Activated naive CD4-positive, alpha-beta T cell treated with anti-CD3 and anti-CD28 coated beads for 36 hours (primary cell): ENCODE measurements around the gene DDIT3. TPM values are rescaled to one million over a fixed set of nuclear protein-coding genes. Genes with fewer than 3 reads are reported as not detected.

Experiments
- CTCF ChIA-PET: fragments of 350-600 bp; sonication (Branson Sonifier 250); formaldehyde crosslinking; loops from one replicate; lab custom pipeline; 2021; ENCODE audit warnings: antibody characterized with exemption; lab: Charles Lee
- DNase-seq: peaks from one replicate; pipeline ENCODE4 v3.0.0-alpha.2; 2020
- H3K27ac Mint-ChIP-seq: one replicate; pipeline ENCODE4 v1.8.0; 2021; ENCODE audit warnings: mild to moderate bottlenecking, mixed read lengths
- H3K27me3 Mint-ChIP-seq: one replicate; pipeline ENCODE4 v1.8.0; 2021; ENCODE audit warnings: low read depth, mixed read lengths
- H3K36me3 Mint-ChIP-seq: one replicate; pipeline ENCODE4 v1.8.0; 2021; ENCODE audit warnings: low read depth, mixed read lengths
- H3K4me1 Mint-ChIP-seq: one replicate; pipeline ENCODE4 v1.8.0; 2021; ENCODE audit warnings: low read depth, mixed read lengths
- H3K4me3 Mint-ChIP-seq: one replicate; pipeline ENCODE4 v1.8.0; 2021; ENCODE audit warnings: mild to moderate bottlenecking, moderate library complexity, mixed read lengths
- H3K9me3 Mint-ChIP-seq: one replicate; pipeline ENCODE4 v1.8.0; 2021; ENCODE audit warnings: mixed read lengths
- intact Hi-C: fragments of 100-400 bp; cut with micrococcal nuclease; formaldehyde crosslinking; loops from one replicate; pipeline ENCODE4 v1.15.1; 2023
- total RNA-seq, 2 experiments: library from RNA; stranded (reverse); gene quantifications; one replicate each; pipeline ENCODE4 v1.2.3, GENCODE V29; 2021

Gene DDIT3
- total RNA-seq, 2 experiments from 2014 or later = 44.6 to 45.6 TPM

- no peak for DNase-seq
- CTCF ChIA-PET = interaction anchor here (0.6 to 1.8 kb wide), 3 partner anchors 9 to 65 kb away, joined by 3 to 13 read pairs (median 3); partner anchors contain the start of gene GLI1
- intact Hi-C loops = no loop called here
- no peak overlapping the region for H3K27ac Mint-ChIP-seq
- H3K4me3 Mint-ChIP-seq = no peak overlapping the region
- no peaks in the 10 kb centered on the region for H3K27me3 Mint-ChIP-seq
- peaks cover 41% of the 10 kb centered on the region for H3K36me3 Mint-ChIP-seq
- H3K9me3 Mint-ChIP-seq = no peaks in the 10 kb centered on the region
- H3K4me1 Mint-ChIP-seq = peaks cover 51% of the 10 kb centered on the region
Observed at GRCh38 chr12:57485695-57486094, 34.6 kb downstream of the DDIT3 start.

- CTCF ChIA-PET = interaction anchor here (10.2 kb wide), 1 partner anchor 21 kb away, joined by 207 read pairs; the partner anchor contains the start of gene GLI1
- Mint-ChIP-seq H3K9me3 (no peaks in the 10 kb centered on the region), H3K27me3 (no peaks in the 10 kb centered on the region), H3K4me1 (peaks cover 51% of the 10 kb centered on the region), H3K27ac (peak overlapping the region; percentile 7), H3K4me3 (no peak overlapping the region), H3K36me3 (peaks cover 32% of the 10 kb centered on the region)
- intact Hi-C loops = no loop called here
- no peak for DNase-seq
Observed at GRCh38 chr12:57483466-57483865, 36.8 kb downstream of the DDIT3 start.

GRCh38 chr12:57481671-57482070, 38.6 kb downstream of the DDIT3 start:
- Mint-ChIP-seq H3K9me3 (no peaks in the 10 kb centered on the region), H3K27me3 (no peaks in the 10 kb centered on the region), H3K4me3 (no peak overlapping the region), H3K27ac (peak overlapping the region; percentile 99), H3K36me3 (peaks cover 40% of the 10 kb centered on the region), H3K4me1 (peaks cover 48% of the 10 kb centered on the region)
- intact Hi-C loops = no loop called here
- CTCF ChIA-PET = interaction anchor here (10.2 kb wide), 1 partner anchor 20 kb away, joined by 207 read pairs; the partner anchor contains the start of gene GLI1
- no peak for DNase-seq

- H3K27ac Mint-ChIP-seq = peak within 1 kb of the TSS; percentile 99
- H3K4me1 Mint-ChIP-seq = peaks cover 59% of the 10 kb centered on the region
- DNase-seq = peak; percentile 74
- H3K4me3 Mint-ChIP-seq = peak within 1 kb of the TSS; percentile 84
- peaks cover 48% of the 10 kb centered on the region for H3K36me3 Mint-ChIP-seq
- H3K27me3 Mint-ChIP-seq = no peaks in the 10 kb centered on the region
- CTCF ChIA-PET = interaction anchor here (0.9 to 10.2 kb wide), 4 partner anchors 11 to 250 kb away, joined by 3 to 207 read pairs (median 4); partner anchors contain the start of genes GLI1 and SHMT2
- H3K9me3 Mint-ChIP-seq = no peaks in the 10 kb centered on the region
- intact Hi-C loops = loop anchor here (1.0 to 5.0 kb wide), 6 partner anchors 68 to 842 kb away; partner anchors contain the start of genes DCTN2, NAB2 and TSPAN31
Observed at GRCh38 chr12:57479376-57480115, 40.8 kb downstream of the DDIT3 start, which contains the start of gene ARHGAP9. Gene ARHGAP9 (minus strand): TSS chr12:57479866. CDS start chr12:57479406, 460 bp downstream.

- no peaks in the 10 kb centered on the region for H3K27me3 Mint-ChIP-seq
- H3K27ac Mint-ChIP-seq = peak overlapping the region; percentile 99
- peaks cover 64% of the 10 kb centered on the region for H3K4me1 Mint-ChIP-seq
- CTCF ChIA-PET = interaction anchor here (1.3 to 10.2 kb wide), 2 partner anchors 17 to 162 kb away, joined by 4 to 207 read pairs; partner anchors contain the start of gene GLI1
- H3K4me3 Mint-ChIP-seq = peak overlapping the region; percentile 84
- peaks cover 53% of the 10 kb centered on the region for H3K36me3 Mint-ChIP-seq
- intact Hi-C loops = loop anchor here (1.0 to 5.0 kb wide), 6 partner anchors 68 to 842 kb away; partner anchors contain the start of genes DCTN2, NAB2 and TSPAN31
- no peaks in the 10 kb centered on the region for H3K9me3 Mint-ChIP-seq
- DNase-seq = no peak
Observed at GRCh38 chr12:57479043-57479375, 41.3 kb downstream of the DDIT3 start.

GRCh38 chr12:57477710-57478681, 42.3 kb downstream of the DDIT3 start:
- peaks cover 49% of the 10 kb centered on the region for H3K36me3 Mint-ChIP-seq

GRCh38 chr12:57476993-57477709, 43.2 kb downstream of the DDIT3 start:
- H3K4me3 Mint-ChIP-seq = peak overlapping the region; percentile 84
- no peaks in the 10 kb centered on the region for H3K9me3 Mint-ChIP-seq
- peaks cover 49% of the 10 kb centered on the region for H3K36me3 Mint-ChIP-seq
- DNase-seq = no peak
- intact Hi-C loops = loop anchor here (1.0 to 5.0 kb wide), 3 partner anchors 15 to 840 kb away; partner anchors contain the start of gene NAB2
- H3K27ac Mint-ChIP-seq = peak overlapping the region; percentile 99
- CTCF ChIA-PET = interaction anchor here (1.2 to 10.2 kb wide), 11 partner anchors 9 to 302 kb away, joined by 3 to 207 read pairs (median 5); partner anchors contain the start of gene GLI1
- no peaks in the 10 kb centered on the region for H3K27me3 Mint-ChIP-seq
- peaks cover 67% of the 10 kb centered on the region for H3K4me1 Mint-ChIP-seq

More at GRCh38 chr12:57477710-57478681, 42.3 kb downstream of the DDIT3 start:
- peaks cover 64% of the 10 kb centered on the region for H3K4me1 Mint-ChIP-seq
- CTCF ChIA-PET = interaction anchor here (1.3 to 10.2 kb wide), 8 partner anchors 8 to 303 kb away, joined by 3 to 207 read pairs (median 6); partner anchors contain the start of gene GLI1
- H3K9me3 Mint-ChIP-seq = no peaks in the 10 kb centered on the region
- no peaks in the 10 kb centered on the region for H3K27me3 Mint-ChIP-seq
- intact Hi-C loops = loop anchor here (1.0 to 5.0 kb wide), 14 partner anchors 9 to 841 kb away; partner anchors contain the start of genes DDIT3, GLI1, NAB2 and OS9
- peak; percentile 81 for DNase-seq
- H3K4me3 Mint-ChIP-seq = peak overlapping the region; percentile 84
- peak overlapping the region; percentile 99 for H3K27ac Mint-ChIP-seq

GRCh38 chr12:57476162-57476992, 43.9 kb downstream of the DDIT3 start:
- H3K36me3 Mint-ChIP-seq = peaks cover 44% of the 10 kb centered on the region
- H3K27me3 Mint-ChIP-seq = no peaks in the 10 kb centered on the region
- H3K9me3 Mint-ChIP-seq = no peaks in the 10 kb centered on the region
- H3K4me1 Mint-ChIP-seq = peaks cover 65% of the 10 kb centered on the region
- peak; percentile 94 for DNase-seq
- peak overlapping the region; percentile 99 for H3K27ac Mint-ChIP-seq
- peak overlapping the region; percentile 84 for H3K4me3 Mint-ChIP-seq
- intact Hi-C loops = loop anchor here (1.0 to 5.0 kb wide), 3 partner anchors 14 to 839 kb away; partner anchors contain the start of gene NAB2
- CTCF ChIA-PET = interaction anchor here (1.2 to 10.2 kb wide), 13 partner anchors 10 to 301 kb away, joined by 3 to 207 read pairs (median 4); partner anchors contain the start of gene GLI1

GRCh38 chr12:57475271-57476161, 44.8 kb downstream of the DDIT3 start:
- H3K9me3 Mint-ChIP-seq = no peaks in the 10 kb centered on the region
- DNase-seq = no peak
- no peaks in the 10 kb centered on the region for H3K27me3 Mint-ChIP-seq
- intact Hi-C loops = loop anchor here (1.0 to 5.0 kb wide), 3 partner anchors 13 to 838 kb away; partner anchors contain the start of gene NAB2
- H3K4me3 Mint-ChIP-seq = peak overlapping the region; percentile 84
- peaks cover 57% of the 10 kb centered on the region for H3K4me1 Mint-ChIP-seq
- CTCF ChIA-PET = interaction anchor here (0.6 to 10.2 kb wide), 12 partner anchors 13 to 300 kb away, joined by 3 to 207 read pairs (median 4); partner anchors contain the start of gene GLI1
- peak overlapping the region; percentile 99 for H3K27ac Mint-ChIP-seq
- peaks cover 40% of the 10 kb centered on the region for H3K36me3 Mint-ChIP-seq
